Fibroblast of the aortic adventitia (primary cell): Measurements from ENCODE around the gene C2CD4A. TPM values are rescaled to one million over a fixed set of nuclear protein-coding genes. Genes with fewer than 3 reads are reported as not detected.

Source experiments
- DNase-seq: peaks from one replicate; pipeline ENCODE4 v3.0.0-alpha.2; 2010; ENCODE audit warnings: low read depth
- H3K4me3 ChIP-seq: 2 replicates; pipeline ENCODE4 v1.5.1; 2011; ENCODE audit warnings: low read depth, mild to moderate bottlenecking, control low read depth, low read length, moderate library complexity
- CTCF ChIP-seq: IDR thresholded peaks from 2 replicates; pipeline ENCODE4 v1.5.1; 2011; ENCODE audit warnings: mild to moderate bottlenecking, low read length, control low read depth, inconsistent platforms; ENCODE audit not compliant: insufficient read depth
- total RNA-seq: library from RNA; depleted of rRNA; stranded (reverse); fragments of >200 nt; gene quantifications from 2 replicates; pipeline ENCODE4 v1.2.3, GENCODE V29; 2012; ENCODE audit warnings: low replicate concordance

Gene C2CD4A
- total RNA-seq, 1 donor, result not detected

GRCh38 chr15:62053439-62054085, 13.2 kb upstream of the C2CD4A start:
- H3K4me3 ChIP-seq, result no peak overlapping the region
- no peak for TF ChIP-seq CTCF
- DNase-seq, result no peak

- TF ChIP-seq CTCF, result no peak
- DNase-seq, result no peak
These were observed 11.8 kb upstream of the C2CD4A start for GRCh38 chr15:62054979-62055378.

GRCh38 chr15:62057341-62057980, 9.3 kb upstream of the C2CD4A start:
- no peak for DNase-seq
- TF ChIP-seq CTCF, result no peak

More at GRCh38 chr15:62054979-62055378, 11.8 kb upstream of the C2CD4A start:
- no peak overlapping the region for H3K4me3 ChIP-seq

GRCh38 chr15:62058327-62059028, 8.3 kb upstream of the C2CD4A start:
- TF ChIP-seq CTCF, result no peak
- no peak for DNase-seq
- peak overlapping the region; percentile 29 for H3K4me3 ChIP-seq

More at GRCh38 chr15:62057341-62057980, 9.3 kb upstream of the C2CD4A start:
- no peak overlapping the region for H3K4me3 ChIP-seq

- H3K4me3 ChIP-seq, result peak overlapping the region; percentile 72
- DNase-seq, result peak; percentile 16
- peak; percentile 48 for TF ChIP-seq CTCF
These were observed 7.5 kb upstream of the C2CD4A start for GRCh38 chr15:62059108-62059815.

- DNase-seq, result peak; percentile 50
- no peak for TF ChIP-seq CTCF
- peak overlapping the region; percentile 72 for H3K4me3 ChIP-seq
These were observed 7.0 kb upstream of the C2CD4A start for GRCh38 chr15:62059816-62060112.
